Endothelial cell of umbilical vein (primary cell): ENCODE data around the gene TREH.

Source experiments
- EZH2 ChIP-seq: IDR thresholded peaks from 2 replicates; pipeline ENCODE4 v1.6.1; 2012; ENCODE audit warnings: borderline replicate concordance, low read depth, mild to moderate bottlenecking, moderate library complexity, low read length, inconsistent platforms; ENCODE audit not compliant: severe bottlenecking
- GATA2 ChIP-seq: IDR thresholded peaks from 2 replicates; pipeline ENCODE4 v1.7.0; 2011; ENCODE audit warnings: low read depth, mild to moderate bottlenecking, moderate library complexity, mixed read lengths, low read length; ENCODE audit not compliant: insufficient read length, insufficient read depth
- JUN ChIP-seq: IDR thresholded peaks from 2 replicates; pipeline ENCODE4 v1.6.1; 2011; ENCODE audit warnings: borderline replicate concordance, low read depth; ENCODE audit not compliant: insufficient read length, insufficient read depth
- MYC ChIP-seq: IDR thresholded peaks from one replicate; pipeline ENCODE4 v1.6.1; 2011; ENCODE audit warnings: mild to moderate bottlenecking, low read depth, low read length
- POLR2A ChIP-seq: IDR thresholded peaks from 2 replicates; pipeline ENCODE4 v1.6.1; 2012; ENCODE audit warnings: low read depth, mild to moderate bottlenecking, control low read depth, low read length
- POLR2AphosphoS5 ChIP-seq: IDR thresholded peaks from 2 replicates; pipeline ENCODE4 v1.6.1; 2012; ENCODE audit warnings: low read depth, mild to moderate bottlenecking, control low read depth, low read length, moderate library complexity; ENCODE audit not compliant: insufficient read depth
- TF ChIP-seq, protein P1 (sequence below), 2 donors: IDR thresholded peaks; 1 replicate in 1 of 2; 2 replicates in 1 of 2; pipeline ENCODE4 v1.5.1; 2011; ENCODE audit warnings: low read length in 2 of 2, mild to moderate bottlenecking in 2 of 2, moderate library complexity in 2 of 2, control low read depth in 1 of 2, inconsistent platforms in 1 of 2, low read depth in 1 of 2; ENCODE audit not compliant: insufficient read depth in 1 of 2; ENCODE audit errors: extremely low read depth in 1 of 2

DNA sequence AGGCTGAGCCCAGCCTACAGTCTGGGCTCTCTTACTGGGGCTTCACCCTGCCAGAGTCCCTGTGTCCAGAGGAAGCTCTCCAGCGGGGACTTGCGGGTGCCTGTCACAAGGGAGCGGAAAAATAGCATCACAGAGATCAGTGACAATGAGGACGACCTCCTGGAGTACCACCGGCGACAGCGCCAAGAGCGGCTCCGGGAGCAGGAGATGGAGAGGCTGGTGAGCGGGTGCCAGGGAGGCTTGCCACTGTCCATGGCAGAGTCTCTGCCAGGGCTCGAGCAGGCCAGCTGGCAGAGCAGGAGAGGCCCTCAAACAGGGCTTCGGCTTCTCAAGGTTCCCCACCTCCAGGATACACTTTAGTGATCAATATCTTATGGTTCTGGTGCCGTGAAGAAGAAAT is 51.0 kb downstream of the TREH start:
- TF ChIP-seq, protein P1, sequence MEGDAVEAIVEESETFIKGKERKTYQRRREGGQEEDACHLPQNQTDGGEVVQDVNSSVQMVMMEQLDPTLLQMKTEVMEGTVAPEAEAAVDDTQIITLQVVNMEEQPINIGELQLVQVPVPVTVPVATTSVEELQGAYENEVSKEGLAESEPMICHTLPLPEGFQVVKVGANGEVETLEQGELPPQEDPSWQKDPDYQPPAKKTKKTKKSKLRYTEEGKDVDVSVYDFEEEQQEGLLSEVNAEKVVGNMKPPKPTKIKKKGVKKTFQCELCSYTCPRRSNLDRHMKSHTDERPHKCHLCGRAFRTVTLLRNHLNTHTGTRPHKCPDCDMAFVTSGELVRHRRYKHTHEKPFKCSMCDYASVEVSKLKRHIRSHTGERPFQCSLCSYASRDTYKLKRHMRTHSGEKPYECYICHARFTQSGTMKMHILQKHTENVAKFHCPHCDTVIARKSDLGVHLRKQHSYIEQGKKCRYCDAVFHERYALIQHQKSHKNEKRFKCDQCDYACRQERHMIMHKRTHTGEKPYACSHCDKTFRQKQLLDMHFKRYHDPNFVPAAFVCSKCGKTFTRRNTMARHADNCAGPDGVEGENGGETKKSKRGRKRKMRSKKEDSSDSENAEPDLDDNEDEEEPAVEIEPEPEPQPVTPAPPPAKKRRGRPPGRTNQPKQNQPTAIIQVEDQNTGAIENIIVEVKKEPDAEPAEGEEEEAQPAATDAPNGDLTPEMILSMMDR (IDR thresholded peaks at IDR 0.05; ENCODE audit: extremely low read depth in 1 of 2, insufficient read depth in 1 of 2, low read depth in 1 of 2, low read length in 2 of 2), result no peak
- no peak for TF ChIP-seq POLR2A
- no peak for TF ChIP-seq MYC
- TF ChIP-seq POLR2AphosphoS5, result no peak
- TF ChIP-seq EZH2, result no peak
- no peak for TF ChIP-seq JUN
- TF ChIP-seq GATA2, result no peak
